ENCODE data around the gene TGFBI. TPM values are rescaled to one million over a fixed set of nuclear protein-coding genes. Genes with fewer than 3 reads are reported as not detected.

TGFBI gene
- polyA plus RNA-seq, 1 experiment: 2,219 TPM

DNA sequence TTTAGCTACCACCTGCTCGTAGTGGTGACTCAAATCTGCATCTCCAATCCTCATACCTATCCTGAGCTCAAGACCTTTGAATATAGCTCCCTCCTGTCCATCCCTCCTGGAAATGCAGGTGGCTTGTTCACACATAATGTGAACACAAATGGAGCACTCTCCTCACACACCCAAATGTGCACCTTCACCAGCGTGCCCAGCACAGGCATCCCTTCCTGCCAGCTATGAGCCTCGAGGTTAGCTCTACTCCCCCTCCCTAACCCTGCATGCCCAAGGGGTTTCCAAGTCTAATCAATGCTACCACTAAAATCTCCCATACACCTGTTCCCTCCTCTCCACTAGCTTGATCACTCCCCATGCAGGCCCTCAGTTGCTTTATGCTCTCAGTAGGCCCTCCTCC, 2.2 kb upstream of the TGFBI start:
- CTCF ChIA-PET: interaction anchor here (0.7 to 2.6 kb wide), 2 partner anchors 55 to 82 kb away, joined by 4 to 7 read pairs; no protein-coding TSS in a partner anchor
- TF ChIP-seq, protein P1, sequence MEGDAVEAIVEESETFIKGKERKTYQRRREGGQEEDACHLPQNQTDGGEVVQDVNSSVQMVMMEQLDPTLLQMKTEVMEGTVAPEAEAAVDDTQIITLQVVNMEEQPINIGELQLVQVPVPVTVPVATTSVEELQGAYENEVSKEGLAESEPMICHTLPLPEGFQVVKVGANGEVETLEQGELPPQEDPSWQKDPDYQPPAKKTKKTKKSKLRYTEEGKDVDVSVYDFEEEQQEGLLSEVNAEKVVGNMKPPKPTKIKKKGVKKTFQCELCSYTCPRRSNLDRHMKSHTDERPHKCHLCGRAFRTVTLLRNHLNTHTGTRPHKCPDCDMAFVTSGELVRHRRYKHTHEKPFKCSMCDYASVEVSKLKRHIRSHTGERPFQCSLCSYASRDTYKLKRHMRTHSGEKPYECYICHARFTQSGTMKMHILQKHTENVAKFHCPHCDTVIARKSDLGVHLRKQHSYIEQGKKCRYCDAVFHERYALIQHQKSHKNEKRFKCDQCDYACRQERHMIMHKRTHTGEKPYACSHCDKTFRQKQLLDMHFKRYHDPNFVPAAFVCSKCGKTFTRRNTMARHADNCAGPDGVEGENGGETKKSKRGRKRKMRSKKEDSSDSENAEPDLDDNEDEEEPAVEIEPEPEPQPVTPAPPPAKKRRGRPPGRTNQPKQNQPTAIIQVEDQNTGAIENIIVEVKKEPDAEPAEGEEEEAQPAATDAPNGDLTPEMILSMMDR (IDR thresholded peaks at IDR 0.05; ENCODE audit: low read depth, low read length): no peak
- Histone ChIP-seq H3K4me3 (ENCODE audit: low read depth, low read length) (no peak overlapping the region), H3K27me3 (ENCODE audit: control insufficient read depth, insufficient read depth, low read length) (no peaks in the 10 kb centered on the region), H3K9me3 (ENCODE audit: control insufficient read depth, insufficient read depth, low read length) (peaks cover 4% of the 10 kb centered on the region; the same call in 1 of the 2 replicates), H3K27ac (ENCODE audit: low read depth, low read length) (no peak overlapping the region)
- POLR2A ChIA-PET: interaction anchor here (0.6 to 1.5 kb wide), 2 partner anchors 9 to 143 kb away, joined by 3 read pairs; no protein-coding TSS in a partner anchor
- DNase-seq (ENCODE audit: low read depth, low spot score): no peak

DNA sequence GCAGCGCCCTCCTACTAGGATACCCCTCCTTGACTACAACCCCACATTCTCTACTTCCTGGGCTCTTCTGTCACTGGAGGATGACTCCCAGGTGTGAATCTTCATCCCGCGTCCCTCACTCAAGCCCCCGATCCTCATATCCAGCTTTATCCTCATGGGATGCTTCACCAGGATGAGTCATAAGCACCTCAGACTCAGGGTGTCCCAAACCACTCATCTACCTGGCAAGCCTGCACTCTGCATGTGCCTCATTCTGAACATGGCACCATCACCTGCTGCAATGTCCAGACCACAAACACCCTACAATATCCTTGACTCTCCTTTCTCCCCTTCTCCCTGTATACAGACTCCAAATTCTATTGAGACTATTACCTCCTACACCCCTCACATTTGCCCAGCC, 1.5 kb upstream of the TGFBI start:
- CTCF ChIA-PET: interaction anchor here (1.2 to 2.6 kb wide), 3 partner anchors 36 to 82 kb away, joined by 3 to 12 read pairs (median 7); no protein-coding TSS in a partner anchor
- POLR2A ChIA-PET: interaction anchor here (1.6 to 3.1 kb wide), 2 partner anchors 21 to 31 kb away, joined by 8 to 35 read pairs; no protein-coding TSS in a partner anchor

DNA sequence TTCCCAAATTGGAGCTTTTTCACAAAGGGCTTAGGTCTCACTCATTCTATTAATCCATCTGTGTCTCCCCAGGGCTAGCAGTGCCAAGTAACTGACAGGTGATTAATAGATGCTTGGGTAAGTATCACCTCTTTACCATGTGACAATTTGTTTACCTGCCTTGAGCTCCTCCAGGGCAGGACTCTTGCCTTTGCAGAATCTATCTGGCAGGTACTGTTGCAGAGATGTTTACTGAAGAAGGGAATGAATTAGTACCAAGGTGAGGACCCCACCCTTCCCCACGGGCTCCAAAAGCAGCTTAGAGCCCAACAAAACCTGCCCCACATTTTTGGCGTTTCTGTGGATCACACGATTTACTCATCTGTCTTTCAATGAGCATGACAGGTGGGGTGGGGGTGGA, 698 bp upstream of the TGFBI start:
- CTCF ChIA-PET: interaction anchor here (1.2 to 2.6 kb wide), 6 partner anchors 10 to 83 kb away, joined by 3 to 12 read pairs (median 4); no protein-coding TSS in a partner anchor
- POLR2A ChIA-PET: interaction anchor here (0.6 to 3.1 kb wide), 16 partner anchors 8 to 150 kb away, joined by 3 to 35 read pairs (median 4); partner anchors contain the start of gene SMAD5
- Histone ChIP-seq H3K27ac (ENCODE audit: low read depth, low read length) (no peak overlapping the region), H3K9me3 (ENCODE audit: control insufficient read depth, insufficient read depth, low read length) (peaks cover 4% of the 10 kb centered on the region; the same call in 1 of the 2 replicates), H3K4me3 (ENCODE audit: low read depth, low read length) (no peak overlapping the region), H3K27me3 (ENCODE audit: control insufficient read depth, insufficient read depth, low read length) (no peaks in the 10 kb centered on the region)
- TF ChIP-seq, protein P1 (IDR thresholded peaks at IDR 0.05; ENCODE audit: low read depth, low read length): no peak
- no peak for DNase-seq (ENCODE audit: low read depth, low spot score)

More for the DNA sequence above, 1.5 kb upstream of the TGFBI start:
- no peaks in the 10 kb centered on the region for H3K27me3 ChIP-seq (ENCODE audit: control insufficient read depth, insufficient read depth, low read length)
- H3K4me3 ChIP-seq (ENCODE audit: low read depth, low read length): no peak overlapping the region
- TF ChIP-seq, protein P1 (IDR thresholded peaks at IDR 0.05; ENCODE audit: low read depth, low read length): no peak
- no peak overlapping the region for H3K27ac ChIP-seq (ENCODE audit: low read depth, low read length)
- H3K9me3 ChIP-seq (ENCODE audit: control insufficient read depth, insufficient read depth, low read length): peaks cover 4% of the 10 kb centered on the region; the same call in 1 of the 2 replicates
- DNase-seq (ENCODE audit: low read depth, low spot score): no peak

DNA sequence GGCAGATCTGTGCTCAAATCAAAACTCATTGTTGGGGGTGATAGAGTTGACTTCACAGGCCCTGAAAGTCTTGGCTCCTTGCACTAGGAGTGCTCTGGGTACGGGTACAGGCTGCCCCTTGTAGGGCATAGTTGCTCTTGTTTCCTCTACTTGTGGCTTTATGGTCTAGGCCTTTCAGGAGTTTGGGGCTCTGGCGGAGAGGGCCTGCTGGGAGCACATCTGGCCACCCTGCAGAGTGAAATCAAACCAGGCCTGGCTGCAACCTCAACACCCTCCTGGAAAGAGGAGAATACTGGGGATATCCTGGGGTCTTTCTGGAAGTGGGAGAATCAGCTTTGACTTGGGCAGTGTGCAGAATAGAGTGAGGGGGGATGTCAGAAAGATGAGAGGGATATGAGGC, 1.5 kb downstream of the TGFBI start:
- H3K27me3 ChIP-seq (ENCODE audit: control insufficient read depth, insufficient read depth, low read length): no peaks in the 10 kb centered on the region
- H3K4me3 ChIP-seq (ENCODE audit: low read depth, low read length): peak overlapping the region; percentile 93
- DNase-seq (ENCODE audit: low read depth, low spot score): no peak
- CTCF ChIA-PET: interaction anchor here (1.0 to 2.8 kb wide), 3 partner anchors 9 to 85 kb away, joined by 3 to 14 read pairs (median 3); no protein-coding TSS in a partner anchor
- peak overlapping the region; percentile 40 for H3K27ac ChIP-seq (ENCODE audit: low read depth, low read length)
- POLR2A ChIA-PET: interaction anchor here (3.1 kb wide), 1 partner anchor 28 kb away, joined by 35 read pairs; no protein-coding TSS in a partner anchor
- H3K9me3 ChIP-seq (ENCODE audit: control insufficient read depth, insufficient read depth, low read length): peaks cover 4% of the 10 kb centered on the region; the same call in 1 of the 2 replicates
- TF ChIP-seq, protein P1 (IDR thresholded peaks at IDR 0.05; ENCODE audit: low read depth, low read length): no peak

Measured in AG04450 (cell line).